ENCODE results near the gene UGT1A10.
"Not testable (repeated sequence)": the region's sequence is repeated elsewhere in the genome, so short reads cannot be mapped to it uniquely, and the experiment has no call there.

Gene UGT1A10

DNA sequence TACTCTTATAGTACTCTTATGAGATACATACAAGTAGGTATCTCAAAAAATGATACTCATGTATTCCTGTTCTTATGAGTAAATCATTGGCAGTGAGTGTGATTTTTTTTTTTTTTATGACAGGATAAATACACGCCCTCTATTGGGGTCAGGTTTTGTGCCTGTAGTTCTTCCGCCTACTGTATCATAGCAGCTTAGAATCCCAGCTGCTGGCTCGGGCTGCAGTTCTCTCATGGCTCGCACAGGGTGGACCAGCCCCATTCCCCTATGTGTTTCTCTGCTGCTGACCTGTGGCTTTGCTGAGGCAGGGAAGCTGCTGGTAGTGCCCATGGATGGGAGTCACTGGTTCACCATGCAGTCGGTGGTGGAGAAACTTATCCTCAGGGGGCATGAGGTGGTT, 18.8 kb upstream of the UGT1A10 start, which contains the start of gene UGT1A8:
Gene UGT1A8 (plus strand): TSS at position 158 of the 400 bp plus-strand sequence. CDS start 75 bp downstream, at position 233.
- H3K27ac ChIP-seq (ENCODE audit: low read length) = not testable (repeated sequence)

DNA sequence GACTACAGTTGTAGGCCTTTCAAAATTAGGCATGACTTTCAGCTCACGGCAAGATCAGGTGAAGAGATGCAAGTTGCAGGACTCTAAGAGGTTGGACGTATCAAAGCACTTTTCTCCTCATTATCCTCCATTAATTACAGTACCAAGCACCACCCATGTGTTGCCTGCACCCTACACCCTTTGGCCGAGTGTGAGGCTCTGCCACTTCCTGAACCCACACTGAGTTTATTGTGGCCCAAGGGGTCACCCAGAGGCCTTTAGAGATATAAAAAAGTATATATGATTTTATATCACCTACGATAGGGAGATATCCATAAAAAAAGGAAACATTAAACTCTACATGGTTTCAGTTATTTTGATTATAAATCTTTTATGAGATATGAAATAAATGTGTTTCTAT, 16.0 kb upstream of the UGT1A10 start:
- Histone ChIP-seq H3K36me3 (ENCODE audit: control insufficient read depth in 1 of 2, insufficient read depth in 2 of 2, low read length in 2 of 2) (no peaks in the 10 kb centered on the region), H3K9me3 (ENCODE audit: control insufficient read depth in 1 of 2, low read length in 2 of 2) (no peaks in the 10 kb centered on the region), H3K4me1 (ENCODE audit: control insufficient read depth in 1 of 2, insufficient read depth in 2 of 2, low read length in 2 of 2) (no peaks in the 10 kb centered on the region), H3K4me3 (ENCODE audit: low read depth in 1 of 2, low read length in 2 of 2) (no peak overlapping the region), H3K27ac (ENCODE audit: low read length) (no peak overlapping the region), H3K27me3 (ENCODE audit: low read depth, low read length) (no peaks in the 10 kb centered on the region)

More for the DNA sequence above, 18.8 kb upstream of the UGT1A10 start, which contains the start of gene UGT1A8:
- H3K36me3 ChIP-seq (ENCODE audit: control insufficient read depth in 1 of 2, insufficient read depth in 2 of 2, low read length in 2 of 2); H3K9me3 ChIP-seq (ENCODE audit: control insufficient read depth in 1 of 2, low read length in 2 of 2); H3K27me3 ChIP-seq (ENCODE audit: low read depth, low read length); H3K4me3 ChIP-seq (ENCODE audit: low read depth in 1 of 2, low read length in 2 of 2); H3K4me1 ChIP-seq (ENCODE audit: control insufficient read depth in 1 of 2, insufficient read depth in 2 of 2, low read length in 2 of 2): not testable (repeated sequence)

DNA sequence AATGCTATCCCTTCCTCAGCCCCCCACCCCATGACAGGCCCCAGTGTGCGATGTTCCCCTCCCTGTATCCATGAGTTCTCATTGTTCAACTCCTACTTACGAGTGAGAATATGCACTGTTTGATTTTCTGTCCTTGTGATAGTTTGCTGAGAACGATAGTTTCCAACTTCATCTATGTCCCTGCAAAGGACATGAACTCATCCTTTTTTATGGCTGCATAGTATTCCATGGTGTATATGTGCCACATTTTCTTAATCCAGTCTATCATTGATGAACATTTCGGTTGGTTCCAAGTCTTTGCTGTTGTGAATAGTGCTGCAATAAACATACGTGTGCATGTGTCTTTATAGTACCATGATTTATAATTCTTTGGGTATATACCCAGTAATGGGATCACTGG, 14.4 kb upstream of the UGT1A10 start:
- H3K4me1 ChIP-seq (ENCODE audit: control insufficient read depth in 1 of 2, insufficient read depth in 2 of 2, low read length in 2 of 2); H3K27ac ChIP-seq (ENCODE audit: low read length); H3K27me3 ChIP-seq (ENCODE audit: low read depth, low read length); H3K36me3 ChIP-seq (ENCODE audit: control insufficient read depth in 1 of 2, insufficient read depth in 2 of 2, low read length in 2 of 2); H3K4me3 ChIP-seq (ENCODE audit: low read depth in 1 of 2, low read length in 2 of 2); H3K9me3 ChIP-seq (ENCODE audit: control insufficient read depth in 1 of 2, low read length in 2 of 2): not testable (repeated sequence)

DNA sequence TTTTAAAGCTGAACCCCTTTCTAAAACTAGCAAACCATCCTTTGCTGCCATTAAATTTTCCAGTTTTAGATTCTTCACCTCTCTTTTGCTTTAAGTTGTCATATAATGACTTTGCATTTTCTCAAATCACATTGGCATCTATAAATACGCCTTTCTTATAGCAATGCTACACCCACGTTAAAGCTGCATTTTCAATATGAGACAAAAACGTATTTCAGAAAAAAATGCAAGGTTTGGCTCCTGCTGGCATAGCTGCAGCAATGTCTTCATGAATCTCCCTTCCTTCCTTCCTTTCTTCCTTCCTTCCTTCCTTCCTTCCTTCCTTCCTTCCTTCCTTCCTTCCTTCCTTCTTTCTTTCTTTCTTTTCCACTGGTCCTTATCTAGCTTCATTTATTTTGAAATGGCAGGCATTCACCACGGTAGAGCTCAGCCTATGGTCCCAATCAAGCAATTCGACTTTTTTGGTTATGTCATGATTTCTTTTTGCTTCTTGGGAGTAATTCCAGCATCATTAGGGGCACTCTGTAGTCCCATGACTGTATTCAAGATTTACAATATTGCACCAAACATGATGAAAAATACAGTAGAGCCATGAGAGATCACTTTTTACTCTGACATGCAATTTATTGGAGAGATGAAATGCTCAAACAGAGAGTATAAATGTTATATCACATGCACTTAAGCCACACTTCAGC, 8.8 kb upstream of the UGT1A10 start:
- no peaks in the 10 kb centered on the region for H3K4me1 ChIP-seq (ENCODE audit: control insufficient read depth in 1 of 2, insufficient read depth in 2 of 2, low read length in 2 of 2)
- no peak overlapping the region for H3K27ac ChIP-seq (ENCODE audit: low read length)
- peaks cover 0 to 15% of the 10 kb centered on the region in 2 donors for H3K9me3 ChIP-seq (ENCODE audit: control insufficient read depth in 1 of 2, low read length in 2 of 2)
- no peak overlapping the region for H3K4me3 ChIP-seq (ENCODE audit: low read depth in 1 of 2, low read length in 2 of 2)
- H3K27me3 ChIP-seq (ENCODE audit: low read depth, low read length) = no peaks in the 10 kb centered on the region
- no peaks in the 10 kb centered on the region for H3K36me3 ChIP-seq (ENCODE audit: control insufficient read depth in 1 of 2, insufficient read depth in 2 of 2, low read length in 2 of 2)

DNA sequence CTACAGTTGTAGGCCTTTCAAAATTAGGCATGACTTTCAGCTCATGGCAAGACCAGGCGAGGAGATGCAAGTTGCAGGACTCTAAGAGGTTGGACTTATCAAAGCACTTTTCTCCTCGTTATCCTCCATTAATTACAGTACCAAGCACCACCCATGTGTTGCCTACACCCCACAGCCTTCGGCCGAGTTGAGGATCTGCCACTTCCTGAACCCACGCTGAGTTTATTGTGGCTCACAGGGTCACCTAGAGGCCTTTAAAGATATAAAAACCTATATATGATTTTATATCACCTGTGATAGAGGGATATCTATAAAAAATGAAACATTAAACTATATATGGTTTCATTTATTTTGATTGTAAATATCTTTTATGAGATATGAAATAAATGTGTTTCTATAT, 2.6 kb downstream of the UGT1A10 start:
- H3K36me3 ChIP-seq (ENCODE audit: control insufficient read depth in 1 of 2, insufficient read depth in 2 of 2, low read length in 2 of 2) = no peaks in the 10 kb centered on the region
- H3K4me3 ChIP-seq (ENCODE audit: low read depth in 1 of 2, low read length in 2 of 2) = no peak overlapping the region
- no peak overlapping the region for H3K27ac ChIP-seq (ENCODE audit: low read length)
- peaks cover 0 to 5% of the 10 kb centered on the region in 2 donors for H3K9me3 ChIP-seq (ENCODE audit: control insufficient read depth in 1 of 2, low read length in 2 of 2)
- no peaks in the 10 kb centered on the region for H3K27me3 ChIP-seq (ENCODE audit: low read depth, low read length)
- H3K4me1 ChIP-seq (ENCODE audit: control insufficient read depth in 1 of 2, insufficient read depth in 2 of 2, low read length in 2 of 2) = no peaks in the 10 kb centered on the region

DNA sequence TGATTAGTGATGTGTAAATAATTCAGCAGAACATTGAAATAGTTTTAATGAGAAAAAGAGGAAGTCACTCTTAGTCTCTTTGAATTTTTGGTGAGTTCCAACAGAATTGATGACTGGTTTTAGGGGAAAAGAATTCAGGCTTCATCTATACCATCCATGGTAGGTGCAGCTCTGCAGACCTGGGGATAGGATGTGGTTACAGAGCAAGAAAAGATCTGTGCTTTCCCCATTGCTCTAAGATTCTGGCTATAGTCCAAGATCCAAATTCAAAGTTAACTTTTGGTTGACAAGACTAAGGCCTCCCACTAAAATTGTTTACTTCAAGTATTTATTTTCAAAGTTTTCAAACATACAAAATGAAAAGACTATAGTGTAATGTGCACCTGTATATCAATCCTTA, 3.6 kb downstream of the UGT1A10 start:
- Histone ChIP-seq H3K27me3 (ENCODE audit: low read depth, low read length) (no peaks in the 10 kb centered on the region), H3K36me3 (ENCODE audit: control insufficient read depth in 1 of 2, insufficient read depth in 2 of 2, low read length in 2 of 2) (no peaks in the 10 kb centered on the region), H3K9me3 (ENCODE audit: control insufficient read depth in 1 of 2, low read length in 2 of 2) (peaks cover 0 to 5% of the 10 kb centered on the region in 2 donors), H3K27ac (ENCODE audit: low read length) (no peak overlapping the region), H3K4me3 (ENCODE audit: low read depth in 1 of 2, low read length in 2 of 2) (no peak overlapping the region), H3K4me1 (ENCODE audit: control insufficient read depth in 1 of 2, insufficient read depth in 2 of 2, low read length in 2 of 2) (no peaks in the 10 kb centered on the region)

DNA sequence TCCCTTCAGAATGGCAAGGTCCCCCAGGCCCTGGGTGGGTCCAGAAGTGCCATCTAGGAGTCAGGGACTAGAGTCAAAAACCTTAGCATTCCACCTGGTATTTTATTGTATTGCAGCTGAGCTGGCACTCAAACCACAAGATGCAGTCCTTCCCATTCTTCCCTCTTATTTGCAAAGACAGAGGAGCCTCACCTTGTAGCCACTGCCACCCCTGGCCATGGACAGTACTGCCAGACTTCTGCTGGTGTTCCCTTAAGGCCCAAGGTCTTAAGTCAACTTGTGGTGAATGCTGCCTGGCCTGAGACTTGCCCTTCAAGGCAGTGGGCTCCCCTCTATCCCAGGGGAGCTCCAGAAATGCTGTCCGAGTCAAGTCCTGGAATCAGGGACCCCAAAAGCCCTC, 6.9 kb downstream of the UGT1A10 start:
- no peaks in the 10 kb centered on the region for H3K27me3 ChIP-seq (ENCODE audit: low read depth, low read length)
- H3K4me1 ChIP-seq (ENCODE audit: control insufficient read depth in 1 of 2, insufficient read depth in 2 of 2, low read length in 2 of 2) = no peaks in the 10 kb centered on the region
- H3K4me3 ChIP-seq (ENCODE audit: low read depth in 1 of 2, low read length in 2 of 2) = no peak overlapping the region
- no peaks in the 10 kb centered on the region for H3K36me3 ChIP-seq (ENCODE audit: control insufficient read depth in 1 of 2, insufficient read depth in 2 of 2, low read length in 2 of 2)
- peaks cover 0 to 5% of the 10 kb centered on the region in 2 donors for H3K9me3 ChIP-seq (ENCODE audit: control insufficient read depth in 1 of 2, low read length in 2 of 2)
- no peak overlapping the region for H3K27ac ChIP-seq (ENCODE audit: low read length)

DNA sequence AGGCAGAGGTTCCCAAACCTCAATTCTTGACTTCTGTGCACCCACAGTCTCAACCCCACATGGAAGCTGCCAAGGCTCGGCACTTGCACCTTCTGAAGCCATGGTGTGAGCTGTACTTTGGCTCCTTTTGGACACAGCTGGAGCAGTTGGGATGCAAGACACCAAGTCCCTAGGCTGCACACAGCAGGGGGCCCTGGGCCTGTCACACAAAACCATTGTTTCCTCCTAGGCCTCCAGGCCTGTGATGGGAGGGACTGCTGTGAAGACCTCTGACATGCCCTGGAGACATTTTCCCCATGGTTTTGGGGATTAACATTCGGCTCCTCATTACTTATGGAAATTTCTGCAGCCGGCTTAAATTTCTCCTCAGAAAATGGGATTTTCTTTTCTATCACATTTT, 9.8 kb downstream of the UGT1A10 start:
- not testable (repeated sequence) for H3K4me3 ChIP-seq (ENCODE audit: low read depth in 1 of 2, low read length in 2 of 2); H3K9me3 ChIP-seq (ENCODE audit: control insufficient read depth in 1 of 2, low read length in 2 of 2); H3K36me3 ChIP-seq (ENCODE audit: control insufficient read depth in 1 of 2, insufficient read depth in 2 of 2, low read length in 2 of 2); H3K27ac ChIP-seq (ENCODE audit: low read length); H3K27me3 ChIP-seq (ENCODE audit: low read depth, low read length); H3K4me1 ChIP-seq (ENCODE audit: control insufficient read depth in 1 of 2, insufficient read depth in 2 of 2, low read length in 2 of 2)

DNA sequence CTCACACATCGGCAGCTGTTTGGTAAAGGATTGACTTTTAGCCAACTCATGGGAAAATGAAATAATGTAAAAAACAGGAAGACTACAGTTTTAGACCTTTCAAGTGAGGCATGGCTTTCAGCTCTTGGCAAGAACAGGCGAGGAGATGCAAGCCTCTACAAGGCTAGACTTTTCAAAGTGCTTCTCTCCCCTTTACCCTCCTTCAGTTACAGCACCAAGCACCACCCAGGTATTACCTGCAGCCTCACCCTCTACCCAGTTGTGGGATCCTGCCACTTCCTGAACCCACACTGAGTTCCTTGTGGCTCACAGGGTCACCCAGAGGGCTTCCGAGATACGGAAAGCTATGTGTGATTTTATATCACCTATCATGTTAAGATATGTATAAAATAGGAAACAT, 14.7 kb downstream of the UGT1A10 start:
- Histone ChIP-seq H3K27me3 (ENCODE audit: low read depth, low read length) (no peaks in the 10 kb centered on the region), H3K4me1 (ENCODE audit: control insufficient read depth in 1 of 2, insufficient read depth in 2 of 2, low read length in 2 of 2) (no peaks in the 10 kb centered on the region), H3K9me3 (ENCODE audit: control insufficient read depth in 1 of 2, low read length in 2 of 2) (no peaks in the 10 kb centered on the region), H3K4me3 (ENCODE audit: low read depth in 1 of 2, low read length in 2 of 2) (no peak overlapping the region), H3K27ac (ENCODE audit: low read length) (no peak overlapping the region), H3K36me3 (ENCODE audit: control insufficient read depth in 1 of 2, insufficient read depth in 2 of 2, low read length in 2 of 2) (no peaks in the 10 kb centered on the region)

DNA sequence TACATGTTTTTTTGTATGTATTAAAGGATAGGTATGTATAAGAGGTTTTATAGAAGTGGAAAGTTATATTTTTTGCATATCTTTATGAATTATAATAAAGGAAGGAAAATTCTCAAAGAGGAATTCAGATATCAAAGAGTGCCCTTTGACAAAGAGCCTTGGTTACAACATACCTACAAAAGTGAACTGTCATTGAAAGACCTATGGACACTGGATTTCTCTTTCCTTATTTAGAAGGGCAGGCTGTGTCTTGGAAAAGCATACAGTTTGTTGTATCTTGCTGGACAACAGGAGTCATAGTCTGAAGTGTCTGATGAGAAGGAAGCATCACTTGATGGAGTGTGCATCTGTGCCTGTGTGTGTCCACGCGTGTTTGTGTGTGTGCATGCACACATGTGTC, 15.2 kb downstream of the UGT1A10 start:
- Histone ChIP-seq H3K4me1 (ENCODE audit: control insufficient read depth in 1 of 2, insufficient read depth in 2 of 2, low read length in 2 of 2) (no peaks in the 10 kb centered on the region), H3K27ac (ENCODE audit: low read length) (no peak overlapping the region), H3K9me3 (ENCODE audit: control insufficient read depth in 1 of 2, low read length in 2 of 2) (no peaks in the 10 kb centered on the region), H3K27me3 (ENCODE audit: low read depth, low read length) (no peaks in the 10 kb centered on the region), H3K36me3 (ENCODE audit: control insufficient read depth in 1 of 2, insufficient read depth in 2 of 2, low read length in 2 of 2) (no peaks in the 10 kb centered on the region), H3K4me3 (ENCODE audit: low read depth in 1 of 2, low read length in 2 of 2) (no peak overlapping the region)

DNA sequence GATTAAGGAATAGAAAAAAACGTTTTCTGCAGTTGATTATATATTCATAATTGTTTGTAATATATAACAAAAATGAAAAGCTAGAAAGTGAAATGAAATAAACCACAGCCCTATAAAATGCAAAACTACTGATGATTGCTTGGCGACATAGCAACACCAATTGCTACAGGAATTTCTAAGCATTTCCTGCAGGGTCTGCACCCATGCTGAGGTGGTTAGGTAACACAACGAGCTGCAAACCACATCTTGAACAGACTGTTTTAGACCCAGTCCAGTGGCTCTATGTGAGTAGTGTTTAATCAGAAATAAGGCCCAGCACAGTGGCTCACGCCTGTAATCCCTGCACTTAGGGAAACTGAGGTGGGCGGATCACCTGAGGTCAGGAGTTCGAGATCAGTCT, 18.3 kb downstream of the UGT1A10 start:
- Histone ChIP-seq H3K27ac (ENCODE audit: low read length) (no peak overlapping the region), H3K27me3 (ENCODE audit: low read depth, low read length) (no peaks in the 10 kb centered on the region), H3K36me3 (ENCODE audit: control insufficient read depth in 1 of 2, insufficient read depth in 2 of 2, low read length in 2 of 2) (no peaks in the 10 kb centered on the region), H3K4me1 (ENCODE audit: control insufficient read depth in 1 of 2, insufficient read depth in 2 of 2, low read length in 2 of 2) (no peaks in the 10 kb centered on the region), H3K4me3 (ENCODE audit: low read depth in 1 of 2, low read length in 2 of 2) (no peak overlapping the region), H3K9me3 (ENCODE audit: control insufficient read depth in 1 of 2, low read length in 2 of 2) (no peaks in the 10 kb centered on the region)

DNA sequence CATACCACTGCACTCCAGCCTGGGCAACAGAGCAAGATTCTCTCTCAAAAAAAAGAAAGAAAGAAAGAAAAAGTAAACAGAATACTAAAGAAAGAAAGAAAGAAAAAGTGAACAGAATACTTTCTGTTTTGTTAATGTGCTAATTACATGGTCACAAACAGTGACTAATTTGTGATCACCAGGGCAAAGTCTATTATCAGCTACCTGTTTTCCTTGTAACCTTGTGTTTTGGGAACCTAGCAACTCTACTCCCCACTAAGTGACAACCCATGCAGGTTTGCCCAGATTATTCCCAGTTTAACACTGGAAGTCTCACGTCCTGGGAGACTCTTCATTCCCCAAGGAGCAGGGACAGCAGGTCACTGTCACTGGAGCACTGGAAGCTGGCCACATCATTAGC, 18.8 kb downstream of the UGT1A10 start:
- Histone ChIP-seq H3K4me3 (ENCODE audit: low read depth in 1 of 2, low read length in 2 of 2) (no peak overlapping the region), H3K27me3 (ENCODE audit: low read depth, low read length) (no peaks in the 10 kb centered on the region), H3K4me1 (ENCODE audit: control insufficient read depth in 1 of 2, insufficient read depth in 2 of 2, low read length in 2 of 2) (no peaks in the 10 kb centered on the region), H3K27ac (ENCODE audit: low read length) (no peak overlapping the region), H3K9me3 (ENCODE audit: control insufficient read depth in 1 of 2, low read length in 2 of 2) (no peaks in the 10 kb centered on the region), H3K36me3 (ENCODE audit: control insufficient read depth in 1 of 2, insufficient read depth in 2 of 2, low read length in 2 of 2) (no peaks in the 10 kb centered on the region)

Measured in muscle layer of duodenum (tissue), 2 donors.